ENCODE measurements around the gene ARID1B. TPM values are rescaled to one million over a fixed set of nuclear protein-coding genes. Genes with fewer than 3 reads are reported as not detected.
A peak's percentile ranks its signal among the peaks of the same experiment; 100 is the strongest.
"Not testable (repeated sequence)": the region's sequence is repeated elsewhere in the genome, so short reads cannot be mapped to it uniquely, and the experiment has no call there.

Gene ARID1B
- polyA plus RNA-seq, 10 donors, result 53.5 to 73.2 (median 62.9) TPM

DNA sequence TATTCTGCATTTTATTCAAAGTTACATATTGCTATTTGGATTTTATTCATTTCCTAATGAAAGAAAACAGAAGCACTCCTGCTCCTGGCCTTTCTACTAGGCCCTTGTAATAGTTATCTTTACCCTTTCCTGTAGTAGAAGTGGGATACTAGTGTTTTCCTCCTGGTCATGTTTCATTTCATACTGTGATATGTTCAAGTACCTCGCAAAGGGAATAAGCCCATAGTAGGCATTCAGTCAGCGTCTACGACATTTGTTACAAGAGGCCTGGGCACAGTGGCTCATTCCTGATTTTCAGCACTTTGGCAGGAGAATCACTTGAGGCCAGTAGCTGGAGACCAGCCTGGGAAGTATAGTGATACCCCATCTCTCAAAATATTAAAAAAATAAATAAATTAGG, 154.1 kb downstream of the ARID1B start:
- DNase-seq, result no peak

DNA sequence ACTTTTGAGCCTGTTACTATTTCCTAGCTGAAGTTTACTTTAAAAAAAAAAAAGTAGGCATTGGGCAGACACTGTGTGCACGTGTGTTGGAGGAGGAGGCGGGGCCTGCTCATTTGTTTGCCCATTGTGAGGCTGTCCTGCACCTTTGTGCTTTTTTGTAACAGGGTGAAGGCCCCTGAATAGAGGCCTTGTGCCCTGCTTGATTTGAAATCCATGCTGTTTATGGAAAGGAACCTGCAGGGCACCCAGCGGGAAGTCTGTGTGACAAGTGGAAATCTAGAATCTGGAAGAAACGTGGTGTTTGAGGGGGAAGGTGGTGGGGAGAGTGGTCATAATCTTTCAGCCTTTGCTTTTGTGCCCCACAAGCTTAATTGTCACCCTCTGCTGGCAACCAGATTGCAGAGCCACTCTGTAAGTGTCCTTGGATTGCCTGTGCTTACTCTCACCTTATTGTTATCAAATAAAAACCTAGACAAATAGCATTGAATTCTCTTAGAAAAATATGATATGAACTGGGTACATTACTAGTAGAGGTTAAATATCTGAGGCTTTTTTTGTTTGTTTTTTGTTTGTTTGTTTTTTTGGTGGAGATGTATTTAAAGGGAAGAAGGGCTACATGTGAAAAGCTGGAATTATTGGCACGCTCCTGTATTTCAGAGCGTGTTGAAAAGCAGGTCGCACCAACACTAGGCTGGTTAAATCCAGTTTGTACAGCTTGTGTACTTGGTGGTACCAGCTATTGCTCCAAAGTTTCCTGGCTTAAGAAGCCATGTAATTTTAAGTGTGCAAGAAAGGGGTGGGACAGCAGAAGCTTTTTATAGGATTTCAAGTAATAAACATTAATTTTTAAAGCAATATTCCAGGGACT, 156.3 kb downstream of the ARID1B start:
- no peak for DNase-seq

DNA sequence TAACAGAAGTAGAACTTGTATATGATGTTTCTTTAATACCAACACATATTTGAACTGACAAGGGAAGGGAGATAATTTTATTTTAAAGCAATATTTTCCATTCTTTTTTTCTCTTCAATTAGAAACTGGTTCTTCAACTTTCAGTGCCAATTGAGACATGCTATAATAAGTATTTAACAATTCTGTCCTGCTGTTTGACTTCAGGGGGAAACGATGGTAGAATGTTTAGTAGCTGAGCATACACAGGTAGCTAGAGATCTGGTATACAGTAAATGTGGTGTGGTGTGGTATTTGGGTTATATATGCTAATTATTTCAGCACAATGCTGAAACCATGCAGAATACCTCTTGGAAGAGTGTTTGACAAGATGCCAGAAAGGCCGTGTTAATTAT, 156.9 kb downstream of the ARID1B start:
- no peak for DNase-seq

DNA sequence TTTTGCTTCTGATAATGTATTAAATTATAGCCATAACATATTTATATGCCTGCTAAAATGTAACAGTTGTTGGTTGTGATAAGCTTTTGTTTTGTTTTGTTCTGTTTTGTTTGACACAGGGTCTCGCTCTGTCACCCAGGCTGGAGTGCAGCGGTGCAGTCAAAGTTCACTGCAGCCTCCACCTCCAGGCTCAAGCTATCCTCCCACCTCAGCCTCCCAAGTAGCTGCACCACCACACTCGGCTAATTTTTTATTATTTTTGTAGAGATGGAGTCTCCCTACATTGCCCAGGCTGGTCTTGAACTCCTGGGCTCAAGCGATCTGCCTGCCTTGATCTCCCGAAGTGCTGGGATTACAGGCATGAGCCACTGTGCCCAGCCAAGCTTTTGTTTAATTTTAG, 157.8 kb downstream of the ARID1B start:
- no peak for DNase-seq

DNA sequence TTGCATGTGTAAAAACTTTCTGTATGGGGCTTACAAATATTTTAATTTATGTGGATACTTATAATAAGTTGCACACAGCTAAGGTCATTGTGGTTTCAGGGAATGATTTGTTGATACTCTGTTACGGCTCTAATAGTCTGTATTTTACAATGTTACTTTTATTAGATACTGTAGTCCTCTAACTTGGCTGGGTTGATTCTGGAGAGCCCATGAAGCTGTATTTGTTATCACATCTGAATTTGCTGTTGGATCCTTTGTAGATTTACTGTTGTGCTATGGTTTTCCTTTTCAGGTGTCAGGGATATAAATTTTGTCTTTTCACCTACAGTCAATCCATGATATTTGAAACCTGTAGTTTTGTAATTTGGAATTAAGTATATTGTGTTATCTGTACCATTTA, 161.0 kb downstream of the ARID1B start:
- DNase-seq, result no peak

DNA sequence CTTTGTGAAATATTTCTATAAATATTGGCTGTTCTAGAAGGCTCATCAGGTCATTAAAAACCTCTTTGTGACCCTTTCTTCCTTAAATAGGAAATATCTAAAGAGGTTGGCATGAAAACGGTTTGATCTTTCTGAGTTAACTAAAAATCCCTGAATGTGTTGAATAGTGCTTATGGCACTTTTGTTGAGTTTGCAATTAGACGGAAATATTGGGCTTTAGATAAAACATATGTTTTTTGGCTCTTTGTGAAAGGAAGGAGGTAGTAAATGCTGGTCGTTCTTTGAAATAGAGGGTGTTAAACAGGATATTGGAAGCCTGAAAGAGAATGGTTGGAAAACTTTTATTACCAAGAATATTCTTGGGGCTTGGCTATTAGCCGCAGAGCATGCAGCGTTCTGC, 163.0 kb downstream of the ARID1B start:
- no peak for DNase-seq

DNA sequence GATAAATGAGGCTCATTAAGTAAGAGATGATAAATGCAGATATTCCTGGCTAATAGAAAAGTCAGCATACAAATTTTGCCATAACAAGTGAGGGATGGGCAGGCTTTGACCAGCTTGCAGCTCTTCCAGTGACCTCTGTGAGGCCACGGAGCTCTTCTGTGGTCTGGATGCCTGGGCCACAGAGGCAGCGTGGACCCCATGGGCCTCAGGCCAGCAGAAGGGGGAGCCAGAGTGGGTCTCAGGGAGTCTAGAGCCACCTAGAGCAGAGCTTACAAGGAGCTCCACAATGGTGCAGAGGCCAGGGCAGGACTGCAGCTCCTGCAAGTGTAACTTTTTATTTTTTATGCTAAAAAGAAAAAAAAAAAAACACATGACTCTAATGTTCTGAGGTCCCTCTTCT, 165.1 kb downstream of the ARID1B start:
- DNase-seq, result no peak

DNA sequence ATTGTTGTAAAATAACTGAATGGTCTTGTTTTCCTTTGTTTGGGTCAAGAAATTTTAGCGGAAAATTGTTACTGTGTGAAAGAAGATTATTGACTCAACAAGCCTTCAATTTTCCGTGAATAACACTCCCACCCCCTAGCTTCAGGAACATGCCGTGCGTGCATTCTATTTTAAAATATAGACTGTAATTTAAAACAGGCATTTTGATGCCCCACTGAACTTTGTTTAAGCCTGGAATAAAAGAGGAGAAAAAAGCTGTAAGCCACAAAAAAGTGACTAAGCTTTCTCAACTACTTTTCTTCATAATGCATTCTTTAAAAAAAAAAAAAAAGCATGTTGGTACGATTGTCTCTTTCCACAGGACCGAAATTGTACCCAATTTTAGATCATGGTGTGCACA, 166.0 kb downstream of the ARID1B start:
- DNase-seq, result no peak

DNA sequence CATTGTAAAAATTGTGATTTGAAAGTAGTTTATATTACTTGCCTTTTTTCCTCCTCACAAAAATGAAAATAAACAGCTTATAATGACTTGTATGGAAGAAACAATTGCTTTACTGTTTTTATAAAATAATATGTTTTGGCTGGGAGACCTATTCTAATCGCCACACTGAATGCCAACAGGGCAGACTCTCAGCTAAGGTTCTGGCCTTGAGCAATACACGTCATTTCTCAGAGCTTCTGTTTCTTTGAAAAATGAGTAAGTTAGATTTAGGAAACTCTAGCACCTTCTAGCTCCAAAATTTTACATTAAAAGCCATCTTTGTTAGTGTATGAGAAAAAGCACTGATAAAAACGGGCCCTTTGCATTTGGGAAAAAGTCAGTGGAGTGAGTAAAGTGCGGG, 166.6 kb downstream of the ARID1B start:
- DNase-seq, result no peak

DNA sequence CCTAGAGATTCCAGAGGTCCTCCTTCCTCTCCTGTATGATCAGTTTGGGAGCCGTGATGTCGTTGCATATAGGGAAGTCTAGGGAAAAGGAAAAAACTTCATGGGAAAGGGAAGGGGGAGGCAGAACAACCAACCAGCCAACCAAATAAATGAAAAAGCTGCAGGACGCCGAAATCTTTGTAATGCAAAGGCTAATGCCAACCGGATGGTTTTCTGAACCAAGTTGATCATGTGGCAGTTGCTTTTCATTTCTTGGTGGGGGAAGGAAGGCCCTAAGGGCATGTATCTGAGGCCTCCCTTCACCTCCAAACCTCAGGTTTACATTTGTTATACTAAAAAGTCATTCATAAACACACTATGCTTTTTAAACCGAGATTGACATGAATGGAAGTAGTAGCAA, 167.2 kb downstream of the ARID1B start:
- no peak for DNase-seq

DNA sequence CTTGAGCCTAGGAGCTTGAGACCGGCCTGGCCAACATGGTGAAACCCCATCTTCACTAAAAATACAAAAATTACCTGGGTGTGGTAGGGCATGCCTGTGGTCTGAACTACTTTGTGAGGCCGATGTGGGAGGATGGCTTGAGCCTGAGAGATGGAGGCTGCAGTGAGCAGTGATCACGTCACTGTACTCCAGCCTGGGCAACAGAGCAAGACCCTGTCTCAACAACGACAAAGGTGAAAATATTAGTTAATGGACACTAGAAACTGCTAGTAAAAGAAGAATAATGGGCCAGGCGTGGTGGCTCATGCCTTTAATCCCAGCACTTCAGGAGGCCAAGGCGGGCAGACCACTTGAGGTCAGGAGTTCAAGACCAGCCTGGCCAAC, 168.6 kb downstream of the ARID1B start:
- DNase-seq, result not testable (repeated sequence)

DNA sequence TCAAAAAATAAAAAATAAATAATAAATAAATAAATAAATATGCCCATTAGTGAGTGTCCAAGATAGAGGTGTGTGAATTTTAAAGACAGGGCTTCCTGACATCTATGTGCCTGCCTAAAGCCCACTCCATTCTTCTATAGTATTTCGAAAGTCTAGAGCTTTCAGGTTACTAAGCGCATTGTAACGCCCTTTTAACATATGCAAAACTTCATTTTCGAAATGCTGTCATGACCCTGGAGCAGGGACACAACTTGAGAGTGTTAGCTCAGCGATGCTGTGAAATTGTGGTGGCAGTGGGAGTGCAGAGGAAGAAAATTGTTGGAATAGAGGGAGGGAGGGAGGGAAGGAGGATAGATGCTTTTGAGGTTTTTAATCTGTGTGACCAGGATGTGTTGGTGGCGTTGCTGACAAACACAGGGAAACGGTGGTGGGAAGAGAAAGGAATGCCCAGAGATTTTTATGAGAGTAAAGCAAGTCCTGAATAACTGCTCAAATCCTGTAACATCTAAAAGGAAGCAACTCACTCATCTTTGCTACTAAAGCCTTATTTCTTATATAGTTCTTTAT, 169.3 kb downstream of the ARID1B start:
- DNase-seq, result no peak

DNA sequence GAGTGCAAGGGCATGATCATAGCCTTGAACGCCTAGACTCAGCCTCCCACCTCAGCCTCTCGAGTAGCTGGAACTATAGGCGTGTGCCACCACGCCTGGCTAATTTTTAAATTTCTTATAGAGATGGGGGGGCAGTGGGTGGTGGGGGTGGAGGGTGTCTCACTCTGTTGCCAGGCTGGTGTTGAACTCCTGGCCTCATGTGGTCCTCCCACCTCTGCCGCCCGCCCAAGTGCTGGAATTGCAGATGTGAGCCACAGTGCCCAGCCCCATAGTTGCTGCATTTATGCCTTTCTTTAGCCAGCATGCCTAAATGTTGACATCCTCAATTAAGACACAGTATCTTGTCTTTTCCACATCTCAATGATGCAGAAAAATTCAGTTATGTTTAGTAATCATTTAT, 171.1 kb downstream of the ARID1B start:
- no peak for DNase-seq

DNA sequence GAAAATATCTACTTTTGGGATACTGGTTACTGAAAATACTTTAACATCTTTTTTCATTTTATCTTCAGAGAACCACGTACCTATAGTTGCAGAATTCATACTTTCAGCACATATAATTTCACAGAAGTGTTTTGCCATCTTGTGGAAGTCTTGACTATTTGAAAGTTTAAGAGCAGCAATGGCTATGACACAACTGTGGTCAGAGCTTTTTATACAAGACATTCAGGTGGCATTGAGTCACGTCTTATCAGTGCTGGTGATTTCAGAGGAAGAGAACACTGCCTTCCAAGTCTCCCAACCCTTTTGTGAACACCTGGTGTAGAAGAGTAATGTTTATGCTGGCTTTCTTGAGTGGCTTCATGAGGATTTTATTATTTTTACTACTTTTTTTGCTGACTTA, 171.6 kb downstream of the ARID1B start:
- no peak for DNase-seq

DNA sequence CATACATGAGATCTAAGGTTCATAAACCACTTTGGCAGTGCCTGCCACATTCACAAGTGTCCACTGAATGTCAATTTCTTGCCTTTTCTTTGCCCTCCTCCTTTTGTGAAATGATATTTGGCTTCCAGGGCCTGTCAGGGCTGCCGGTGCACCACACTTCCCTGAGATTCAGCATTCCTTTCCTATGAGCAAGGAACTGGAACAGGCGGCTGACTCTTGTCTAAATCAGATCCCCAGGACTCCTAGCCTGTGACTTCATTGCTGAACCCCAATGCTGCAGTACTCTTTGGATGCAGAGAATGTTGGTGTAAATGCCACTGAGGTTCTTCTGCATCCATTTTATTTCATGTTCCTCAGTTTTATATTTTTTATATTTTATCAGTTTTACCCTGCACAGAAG, 172.2 kb downstream of the ARID1B start:
- DNase-seq, result peak in 1 of 3 donors; percentile 41

DNA sequence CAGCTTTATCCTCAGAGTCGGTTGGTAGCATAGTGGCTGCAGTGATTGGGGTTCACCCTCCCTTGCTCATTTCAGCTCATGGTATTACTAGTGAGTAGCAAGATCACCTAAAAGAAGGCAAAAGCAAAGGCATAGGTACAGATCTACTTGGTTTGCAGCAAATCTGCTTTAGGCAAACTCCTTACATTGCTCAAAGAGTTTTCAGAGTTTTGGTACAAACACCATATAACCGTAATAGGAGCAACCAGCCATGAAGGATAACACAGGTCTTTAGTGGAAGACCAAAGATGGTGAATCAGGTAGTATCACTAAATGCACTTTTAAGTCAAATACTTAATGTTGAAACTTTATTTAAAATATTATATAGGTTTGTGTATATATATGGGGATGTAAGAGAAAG, 172.9 kb downstream of the ARID1B start:
- DNase-seq, result no peak

DNA sequence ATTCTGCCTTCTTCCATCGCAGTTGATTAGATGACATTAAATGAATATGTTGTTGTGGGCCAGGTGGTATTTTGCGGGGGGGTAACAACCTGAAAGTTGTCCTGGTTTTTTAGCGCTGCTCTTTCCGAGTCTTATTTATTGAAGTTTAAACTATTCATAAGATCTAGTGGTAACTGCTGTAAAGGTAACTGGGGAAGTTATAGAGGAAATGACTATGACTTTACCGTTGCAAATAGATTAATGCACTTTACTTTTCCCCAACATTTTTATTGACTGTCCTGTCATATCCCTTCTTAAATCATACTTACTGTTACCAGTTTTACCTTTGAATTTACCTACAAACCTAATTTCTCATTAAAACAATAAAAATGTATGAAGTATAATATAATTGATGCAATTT, 173.4 kb downstream of the ARID1B start:
- no peak for DNase-seq

DNA sequence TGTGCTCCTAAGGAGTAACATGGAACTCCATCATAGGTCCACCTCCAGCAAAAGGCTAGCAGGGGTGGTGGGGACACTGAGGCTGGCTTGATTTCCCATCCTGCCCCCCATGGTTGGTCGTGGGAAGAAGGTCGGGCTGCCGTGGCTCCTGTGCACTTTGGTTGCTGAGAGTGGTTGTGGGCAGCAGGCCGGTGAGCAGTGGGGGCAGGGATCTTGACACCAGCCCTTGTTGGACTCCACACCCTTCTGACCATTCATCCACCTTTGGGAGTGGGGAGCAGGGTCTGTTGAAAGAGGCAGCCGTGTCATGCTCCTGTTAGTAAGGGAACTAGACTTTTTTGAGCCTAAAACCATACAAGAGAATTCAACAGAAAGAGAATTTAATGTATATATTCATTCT, 175.2 kb downstream of the ARID1B start:
- no peak for DNase-seq

DNA sequence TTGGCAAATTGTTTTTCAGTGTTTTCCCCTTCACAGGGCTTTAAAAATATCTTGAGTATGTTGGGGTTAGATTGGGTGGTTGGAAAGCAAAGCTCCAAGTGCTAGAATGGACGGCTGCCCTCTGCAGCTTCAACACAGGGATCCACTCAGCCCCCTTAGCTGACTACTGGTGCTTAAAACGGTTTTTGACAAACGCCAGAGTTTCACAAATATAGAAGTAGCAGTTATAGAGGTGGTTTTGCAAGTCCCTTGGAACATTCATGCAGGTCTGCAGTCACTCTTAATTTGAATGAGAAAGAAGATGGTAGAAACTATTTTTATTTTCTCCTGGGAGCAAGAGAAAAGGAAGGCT, 175.9 kb downstream of the ARID1B start:
- DNase-seq, result no peak

DNA sequence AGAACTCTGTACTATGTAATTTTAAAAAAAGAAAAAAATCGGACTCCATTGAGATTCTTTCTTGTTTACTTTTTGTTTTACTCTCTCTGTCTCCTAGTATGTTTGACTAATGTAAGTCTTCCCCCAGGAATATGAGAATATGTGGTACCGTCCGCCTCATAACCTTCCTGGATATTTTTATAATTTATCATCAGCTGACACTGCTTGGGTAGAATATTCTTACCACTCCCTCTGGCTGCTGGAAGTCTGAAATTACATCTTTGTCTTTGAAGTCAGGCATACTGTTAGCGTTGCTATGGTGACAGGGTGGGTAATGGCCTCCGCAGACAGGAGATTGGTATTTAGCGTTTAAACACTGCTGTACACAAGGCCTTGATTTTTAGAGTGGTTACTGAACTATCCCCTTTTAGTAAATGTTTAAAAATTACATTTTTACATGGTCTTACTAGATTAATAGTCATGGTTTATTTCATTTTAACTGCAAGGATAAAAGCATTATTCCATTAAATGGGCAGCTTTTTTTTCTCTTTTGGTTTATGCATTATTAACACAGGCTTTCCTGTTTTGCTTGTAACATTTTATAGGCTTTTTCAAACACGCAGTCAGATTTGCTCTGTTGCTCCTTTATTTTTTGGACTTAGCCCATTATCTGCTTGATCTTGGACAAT, 176.4 kb downstream of the ARID1B start:
- DNase-seq, result peak; percentile 83 to 97 (median 90)

DNA sequence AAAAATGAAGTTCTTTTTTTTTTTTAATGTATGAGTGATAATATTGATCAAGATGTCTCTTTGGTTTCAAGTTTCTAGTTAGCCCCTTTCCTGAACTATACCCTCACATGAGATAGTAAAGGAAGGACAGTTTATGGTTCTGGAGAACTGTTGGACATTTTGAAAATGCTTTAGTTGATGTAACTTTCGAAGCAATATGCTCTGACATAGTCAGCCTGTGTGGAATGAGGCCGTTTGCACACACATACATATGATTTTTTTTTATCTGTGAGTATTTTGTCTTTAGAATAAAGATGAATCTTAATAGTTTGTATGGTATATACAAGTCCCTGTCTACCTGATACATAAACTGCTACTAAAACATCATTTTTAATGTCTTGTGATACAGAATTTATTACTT, 177.0 kb downstream of the ARID1B start:
- no peak for DNase-seq

DNA sequence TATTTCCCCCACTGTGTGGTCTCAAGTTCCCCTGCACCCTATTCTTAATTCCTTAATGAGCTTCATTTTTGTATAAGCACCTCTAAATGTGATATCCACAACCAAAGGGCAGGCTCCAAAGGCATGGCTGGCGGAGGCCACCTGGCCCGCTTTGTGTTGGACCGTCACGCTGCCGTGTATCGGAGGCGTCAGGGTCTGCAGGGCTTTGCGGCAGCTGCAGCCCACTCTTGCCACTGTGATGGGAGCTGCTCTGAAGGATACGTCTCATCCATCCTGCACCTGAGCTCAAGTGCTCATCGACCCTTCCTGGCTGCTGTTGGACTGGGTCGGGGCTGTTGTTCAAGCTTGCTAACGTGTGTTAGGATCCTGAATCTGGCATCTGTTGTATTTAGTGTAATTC, 177.6 kb downstream of the ARID1B start:
- no peak for DNase-seq

DNA sequence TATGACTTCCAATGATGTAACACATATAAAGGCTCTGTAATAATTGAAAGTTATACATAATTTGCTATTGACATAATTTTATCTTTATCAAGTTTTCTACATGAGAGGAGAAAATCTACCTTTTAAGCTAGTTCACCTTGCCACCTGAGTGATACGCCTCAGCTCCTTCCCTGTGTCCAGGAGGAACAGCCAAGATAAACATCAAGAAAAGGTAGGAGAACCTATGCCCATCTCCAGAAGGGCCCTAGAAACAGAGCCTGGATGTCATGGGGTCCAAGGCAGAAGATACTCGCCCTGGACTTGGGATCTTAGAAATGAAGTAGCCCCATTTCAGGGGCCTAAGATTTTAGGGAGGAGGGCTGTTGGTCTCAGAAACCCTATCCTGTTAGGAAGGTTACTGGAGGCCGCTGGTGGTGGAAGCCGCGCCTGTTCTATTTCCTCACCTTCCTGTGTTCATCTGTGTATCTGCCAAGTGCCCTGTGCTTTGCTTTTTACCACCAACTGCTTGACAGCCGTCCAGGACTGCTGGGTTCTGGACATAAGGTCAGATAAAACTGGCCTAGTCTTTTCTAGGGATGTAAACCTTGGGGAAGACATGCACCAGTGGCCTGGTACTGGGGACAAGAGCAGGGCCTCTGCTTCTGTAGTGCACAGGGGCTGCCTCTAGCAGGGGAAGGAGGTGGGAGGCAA, 178.5 kb downstream of the ARID1B start:
- no peak for DNase-seq

All from muscle of back (tissue), 11 donors.